Measurements from ENCODE around the gene DMC1. TPM values are rescaled to one million over a fixed set of nuclear protein-coding genes. Genes with fewer than 3 reads are reported as not detected.
"Not testable (repeated sequence)": the region's sequence is repeated elsewhere in the genome, so short reads cannot be mapped to it uniquely, and the experiment has no call there.

Gene DMC1
- total RNA-seq, 2 experiments from 2014 or later = 12.9 to 14.5 TPM

GRCh38 chr22:38474003-38474607 lies 95.9 kb downstream of the DMC1 start:
- Mint-ChIP-seq H3K36me3 (no peaks in the 10 kb centered on the region), H3K27me3 (peaks cover 2% of the 10 kb centered on the region), H3K27ac (no peak overlapping the region), H3K9me3 (no peaks in the 10 kb centered on the region), H3K4me3 (no peak overlapping the region), H3K4me1 (peaks cover 5% of the 10 kb centered on the region)
- no peak for DNase-seq

DNA sequence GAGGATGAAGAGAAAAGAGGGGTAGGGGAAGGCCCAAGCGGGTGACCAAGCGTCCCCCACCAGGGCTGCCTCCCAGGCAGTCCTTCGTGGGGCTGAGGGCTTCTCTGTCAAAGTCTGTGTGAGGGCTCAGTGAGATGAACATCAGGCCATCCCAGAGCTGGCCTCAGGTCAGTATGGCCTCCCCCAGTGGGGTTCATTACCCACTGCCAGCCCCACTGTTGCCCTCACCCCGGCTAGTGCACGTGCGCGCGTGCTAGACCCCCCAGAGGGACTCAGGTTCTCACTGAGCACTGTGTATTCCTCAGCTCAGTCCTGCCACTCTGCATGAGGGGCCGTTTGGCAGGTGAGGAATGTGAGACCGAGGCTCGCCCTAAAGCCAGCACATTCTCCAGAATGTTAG lies 98.7 kb downstream of the DMC1 start:
- Mint-ChIP-seq H3K4me3 (no peak overlapping the region), H3K9me3 (no peaks in the 10 kb centered on the region), H3K4me1 (peaks cover 12% of the 10 kb centered on the region), H3K27ac (no peak overlapping the region), H3K36me3 (no peaks in the 10 kb centered on the region), H3K27me3 (peaks cover 20% of the 10 kb centered on the region)
- DNase-seq = no peak

GRCh38 chr22:38470179-38470578 lies 99.8 kb downstream of the DMC1 start:
- peaks cover 30% of the 10 kb centered on the region for H3K27me3 Mint-ChIP-seq
- not testable (repeated sequence) for H3K4me1 Mint-ChIP-seq, DNase-seq, H3K36me3 Mint-ChIP-seq, H3K4me3 Mint-ChIP-seq, H3K27ac Mint-ChIP-seq, H3K9me3 Mint-ChIP-seq

GRCh38 chr22:38469306-38469781 lies 100.6 kb downstream of the DMC1 start:
- DNase-seq = no peak
- no peak overlapping the region for H3K27ac Mint-ChIP-seq
- peaks cover 9% of the 10 kb centered on the region for H3K4me1 Mint-ChIP-seq
- H3K4me3 Mint-ChIP-seq = no peak overlapping the region
- H3K27me3 Mint-ChIP-seq = peaks cover 38% of the 10 kb centered on the region
- H3K9me3 Mint-ChIP-seq = no peaks in the 10 kb centered on the region
- no peaks in the 10 kb centered on the region for H3K36me3 Mint-ChIP-seq

Other genes starting within 250 kb of the DMC1 start
- gene KCNJ4, start 115.0 kb downstream of the DMC1 start, total RNA-seq = not detected
- 1 to 10 TPM in 1 of 2 experiments, under 1 TPM in 1; 0.72 to 1.3 TPM for gene KDELR3, start 102.1 kb downstream of the DMC1 start, total RNA-seq
- gene DDX17, start 63.9 kb downstream of the DMC1 start, total RNA-seq = 100 to 1,000 TPM; 254 to 256 TPM
- gene FAM227A, start 86.2 kb upstream of the DMC1 start, total RNA-seq = under 1 TPM; 0.35 to 0.50 TPM
- 10 to 100 TPM; 11.5 to 11.9 TPM for gene CBY1, start 86.5 kb upstream of the DMC1 start, total RNA-seq
- 100 to 1,000 TPM; 193 to 211 TPM for gene TOMM22, start 111.8 kb upstream of the DMC1 start, total RNA-seq
- 10 to 100 TPM; 79.4 to 83.7 TPM for gene JOSD1, start 130.8 kb upstream of the DMC1 start, total RNA-seq
- gene GTPBP1, start 135.8 kb upstream of the DMC1 start, total RNA-seq = 10 to 100 TPM; 82.4 TPM
- gene SUN2, start 185.8 kb upstream of the DMC1 start, total RNA-seq = 10 to 100 TPM; 72.3 to 74.2 TPM
- 1 to 10 TPM; 6.7 to 7.4 TPM for gene DNAL4, start 224.0 kb upstream of the DMC1 start, total RNA-seq

All from activated naive CD8-positive, alpha-beta T cell treated with anti-CD3 and anti-CD28 coated beads for 36 hours (primary cell).